ENCODE measurements around the gene PDCL3.

Gene PDCL3

GRCh38 chr2:100611079-100612029 is 48.6 kb downstream of the PDCL3 start:
- no peak for DNase-seq (ENCODE audit: extremely low read depth in 1 of 2, low read depth in 1 of 2)

GRCh38 chr2:100612388-100613000 is 49.7 kb downstream of the PDCL3 start:
- no peak for DNase-seq (ENCODE audit: extremely low read depth in 1 of 2, low read depth in 1 of 2)

- no peak for DNase-seq (ENCODE audit: extremely low read depth in 1 of 2, low read depth in 1 of 2)
Observed at GRCh38 chr2:100613719-100614118, 50.9 kb downstream of the PDCL3 start.

GRCh38 chr2:100614455-100615000 is 51.7 kb downstream of the PDCL3 start:
- DNase-seq (ENCODE audit: extremely low read depth in 1 of 2, low read depth in 1 of 2), result no peak

- DNase-seq (ENCODE audit: extremely low read depth in 1 of 2, low read depth in 1 of 2), result no peak
Observed at GRCh38 chr2:100615471-100615870, 52.7 kb downstream of the PDCL3 start.

GRCh38 chr2:100615886-100616285 is 53.1 kb downstream of the PDCL3 start:
- no peak for DNase-seq (ENCODE audit: extremely low read depth in 1 of 2, low read depth in 1 of 2)

GRCh38 chr2:100616841-100617390 is 54.1 kb downstream of the PDCL3 start:
- no peak for DNase-seq (ENCODE audit: extremely low read depth in 1 of 2, low read depth in 1 of 2)

- no peak for DNase-seq (ENCODE audit: extremely low read depth in 1 of 2, low read depth in 1 of 2)
Observed at GRCh38 chr2:100619951-100620350, 57.2 kb downstream of the PDCL3 start.

GRCh38 chr2:100620481-100620880 is 57.7 kb downstream of the PDCL3 start:
- no peak for DNase-seq (ENCODE audit: extremely low read depth in 1 of 2, low read depth in 1 of 2)

- DNase-seq (ENCODE audit: extremely low read depth in 1 of 2, low read depth in 1 of 2), result no peak
Observed at GRCh38 chr2:100621371-100621951, 58.7 kb downstream of the PDCL3 start.

GRCh38 chr2:100623033-100623715 is 60.4 kb downstream of the PDCL3 start:
- DNase-seq (ENCODE audit: extremely low read depth in 1 of 2, low read depth in 1 of 2), result no peak

- DNase-seq (ENCODE audit: extremely low read depth in 1 of 2, low read depth in 1 of 2), result no peak
Observed at GRCh38 chr2:100623930-100624329, 61.1 kb downstream of the PDCL3 start.

- DNase-seq (ENCODE audit: extremely low read depth in 1 of 2, low read depth in 1 of 2), result no peak
Observed at GRCh38 chr2:100624536-100624935, 61.7 kb downstream of the PDCL3 start.

- DNase-seq (ENCODE audit: extremely low read depth in 1 of 2, low read depth in 1 of 2), result no peak
Observed at GRCh38 chr2:100625717-100626116, 62.9 kb downstream of the PDCL3 start.
